Activated CD4-positive, alpha-beta T cell treated with anti-CD3 and anti-CD28 coated beads for 36 hours (primary cell): ENCODE data around the gene CRKL. TPM values are rescaled to one million over a fixed set of nuclear protein-coding genes. Genes with fewer than 3 reads are reported as not detected.
"Not testable (repeated sequence)": the region's sequence is repeated elsewhere in the genome, so short reads cannot be mapped to it uniquely, and the experiment has no call there.

ENCODE experiments used
- ATAC-seq: fragments of 200-7000 bp; cut with Tn5 transposase; one replicate; pipeline ENCODE4 v1.10.0; 2021; ENCODE audit warnings: mild to moderate bottlenecking, moderate library complexity
- CTCF ChIA-PET: fragments of 350-600 bp; sonication (Branson Sonifier 250); formaldehyde crosslinking; loops from one replicate; lab custom pipeline; 2021; ENCODE audit warnings: antibody characterized with exemption; lab: Charles Lee
- POLR2A ChIA-PET: fragments of 350-600 bp; sonication (Branson Sonifier 250); formaldehyde crosslinking; loops from one replicate; lab custom pipeline; 2021; ENCODE audit warnings: antibody characterized with exemption, inconsistent platforms; lab: Charles Lee
- DNase-seq: peaks from one replicate; pipeline ENCODE4 v3.0.0-alpha.2; 2020
- H3K27ac Mint-ChIP-seq: one replicate; pipeline ENCODE4 v1.8.0; 2021; ENCODE audit warnings: mixed read lengths
- H3K27me3 Mint-ChIP-seq: one replicate; pipeline ENCODE4 v1.8.0; 2021; ENCODE audit warnings: mixed read lengths
- H3K36me3 Mint-ChIP-seq: one replicate; pipeline ENCODE4 v1.8.0; 2021; ENCODE audit warnings: low read depth, mixed read lengths
- H3K4me1 Mint-ChIP-seq: one replicate; pipeline ENCODE4 v1.8.0; 2021; ENCODE audit warnings: mixed read lengths
- H3K4me3 Mint-ChIP-seq: one replicate; pipeline ENCODE4 v1.8.0; 2021; ENCODE audit warnings: mild to moderate bottlenecking, moderate library complexity, mixed read lengths
- H3K9me3 Mint-ChIP-seq: one replicate; pipeline ENCODE4 v1.8.0; 2021; ENCODE audit warnings: low read depth, mixed read lengths
- intact Hi-C, 2 experiments: fragments of 100-400 bp; cut with DNase I in 1 of 2; cut with micrococcal nuclease in 1 of 2; formaldehyde crosslinking; loops; one replicate each; pipeline versions ENCODE4 v1.14.2 to v1.15.1; 2022 to 2024; cut with DNase I, micrococcal nuclease
- total RNA-seq, 2 experiments: library from RNA; stranded (reverse); gene quantifications; one replicate each; pipeline ENCODE4 v1.2.3, GENCODE V29; 2021

Gene CRKL
- total RNA-seq, 2 experiments from 2014 or later: 80.8 to 92.0 TPM

GRCh38 chr22:20937031-20937793 is 20.0 kb downstream of the CRKL start:
- no peak for ATAC-seq
- CTCF ChIA-PET: interaction anchor here (0.8 to 1.2 kb wide), 5 partner anchors 8 to 53 kb away, joined by 3 to 4 read pairs (median 4); no protein-coding TSS in a partner anchor
- Mint-ChIP-seq H3K9me3 (no peaks in the 10 kb centered on the region), H3K27ac (peak overlapping the region; percentile 15), H3K27me3 (no peaks in the 10 kb centered on the region), H3K4me1 (peaks cover 73% of the 10 kb centered on the region), H3K36me3 (peaks cover 53% of the 10 kb centered on the region), H3K4me3 (no peak overlapping the region)
- intact Hi-C loops: no loop called here
- POLR2A ChIA-PET: interaction anchor here (0.5 to 0.7 kb wide), 3 partner anchors 38 to 85 kb away, joined by 3 to 8 read pairs (median 4); no protein-coding TSS in a partner anchor
- no peak for DNase-seq

- H3K36me3 Mint-ChIP-seq: peaks cover 59% of the 10 kb centered on the region
- no peak for ATAC-seq
- ChIA-PET POLR2A (interaction anchor here (0.7 kb wide), 1 partner anchor 85 kb away, joined by 8 read pairs; no protein-coding TSS in a partner anchor), CTCF (interaction anchor here (0.6 to 1.2 kb wide), 6 partner anchors 9 to 54 kb away, joined by 3 to 5 read pairs (median 4); no protein-coding TSS in a partner anchor)
- no peak overlapping the region for H3K4me3 Mint-ChIP-seq
- H3K27ac Mint-ChIP-seq: no peak overlapping the region
- intact Hi-C loops: no loop called here
- no peaks in the 10 kb centered on the region for H3K9me3 Mint-ChIP-seq
- H3K4me1 Mint-ChIP-seq: peaks cover 77% of the 10 kb centered on the region
- no peak for DNase-seq
- no peaks in the 10 kb centered on the region for H3K27me3 Mint-ChIP-seq
Measured at GRCh38 chr22:20937794-20938671, 20.8 kb downstream of the CRKL start.

- CTCF ChIA-PET: not testable (repeated sequence)
Measured at GRCh38 chr22:20939457-20940185, 22.4 kb downstream of the CRKL start.

DNA sequence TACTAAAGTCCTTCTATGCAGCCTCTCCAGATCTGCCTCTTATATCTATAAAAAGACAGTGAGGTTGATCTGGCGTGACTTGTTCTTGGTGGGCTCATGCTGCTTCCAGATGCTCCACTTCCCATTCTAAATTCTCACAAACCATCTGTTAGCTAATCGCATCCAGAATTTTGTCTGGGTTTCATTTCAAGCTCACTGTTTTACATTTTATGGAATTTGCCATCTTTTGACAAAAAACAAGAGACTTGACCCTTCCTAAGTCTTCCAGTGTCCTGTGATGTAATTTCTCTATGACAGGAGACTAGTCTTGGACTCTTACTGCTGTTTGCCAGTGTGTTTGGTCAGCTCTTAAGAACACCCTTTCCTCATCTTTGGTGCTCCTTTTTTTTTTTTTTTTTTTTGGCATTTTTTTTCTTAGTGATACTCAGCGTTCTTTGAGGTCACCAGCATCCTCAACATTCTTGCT is 23.0 kb downstream of the CRKL start:
- H3K4me1 Mint-ChIP-seq: peaks cover 72% of the 10 kb centered on the region
- no peaks in the 10 kb centered on the region for H3K27me3 Mint-ChIP-seq
- H3K4me3 Mint-ChIP-seq: no peak overlapping the region
- ChIA-PET CTCF (no interaction called here), POLR2A (no interaction called here)
- DNase-seq (no peak), ATAC-seq (no peak)
- intact Hi-C loops: no loop called here
- peaks cover 48% of the 10 kb centered on the region for H3K36me3 Mint-ChIP-seq
- no peaks in the 10 kb centered on the region for H3K9me3 Mint-ChIP-seq
- H3K27ac Mint-ChIP-seq: no peak overlapping the region

More at GRCh38 chr22:20939457-20940185, 22.4 kb downstream of the CRKL start:
- intact Hi-C loops, H3K27ac Mint-ChIP-seq, POLR2A ChIA-PET, ATAC-seq, H3K9me3 Mint-ChIP-seq, DNase-seq, H3K4me3 Mint-ChIP-seq, H3K27me3 Mint-ChIP-seq: not testable (repeated sequence)
- peaks cover 53% of the 10 kb centered on the region for H3K36me3 Mint-ChIP-seq
- H3K4me1 Mint-ChIP-seq: peaks cover 74% of the 10 kb centered on the region

DNA sequence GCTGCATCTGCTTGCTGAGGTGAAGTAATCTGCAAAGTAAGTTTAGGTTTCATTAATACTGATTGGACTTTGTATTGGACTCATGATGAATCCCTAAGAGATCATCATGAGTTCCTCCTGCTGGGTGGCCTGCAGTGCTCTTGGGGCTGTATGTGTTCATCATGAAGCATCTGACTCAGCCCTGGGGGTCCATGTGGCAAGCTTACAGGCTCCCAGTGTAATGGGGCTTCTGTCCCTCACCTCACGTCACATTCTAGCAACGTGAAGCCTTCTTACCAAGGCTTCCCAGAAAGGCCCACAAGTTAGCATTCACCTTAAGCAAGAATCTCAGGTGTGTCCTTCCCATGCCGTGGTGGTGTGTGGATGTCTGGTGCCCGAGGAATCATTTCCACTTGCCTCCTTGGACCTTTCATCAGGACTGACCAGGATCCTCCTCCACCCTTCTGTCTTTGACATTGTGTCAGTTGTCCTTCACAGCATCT is 23.7 kb downstream of the CRKL start:
- Mint-ChIP-seq H3K27ac (no peak overlapping the region), H3K4me3 (no peak overlapping the region), H3K9me3 (no peaks in the 10 kb centered on the region), H3K4me1 (peaks cover 73% of the 10 kb centered on the region), H3K36me3 (peaks cover 43% of the 10 kb centered on the region), H3K27me3 (no peaks in the 10 kb centered on the region)
- intact Hi-C loops: no loop called here
- DNase-seq (no peak), ATAC-seq (no peak)
- ChIA-PET CTCF (no interaction called here), POLR2A (no interaction called here)

DNA sequence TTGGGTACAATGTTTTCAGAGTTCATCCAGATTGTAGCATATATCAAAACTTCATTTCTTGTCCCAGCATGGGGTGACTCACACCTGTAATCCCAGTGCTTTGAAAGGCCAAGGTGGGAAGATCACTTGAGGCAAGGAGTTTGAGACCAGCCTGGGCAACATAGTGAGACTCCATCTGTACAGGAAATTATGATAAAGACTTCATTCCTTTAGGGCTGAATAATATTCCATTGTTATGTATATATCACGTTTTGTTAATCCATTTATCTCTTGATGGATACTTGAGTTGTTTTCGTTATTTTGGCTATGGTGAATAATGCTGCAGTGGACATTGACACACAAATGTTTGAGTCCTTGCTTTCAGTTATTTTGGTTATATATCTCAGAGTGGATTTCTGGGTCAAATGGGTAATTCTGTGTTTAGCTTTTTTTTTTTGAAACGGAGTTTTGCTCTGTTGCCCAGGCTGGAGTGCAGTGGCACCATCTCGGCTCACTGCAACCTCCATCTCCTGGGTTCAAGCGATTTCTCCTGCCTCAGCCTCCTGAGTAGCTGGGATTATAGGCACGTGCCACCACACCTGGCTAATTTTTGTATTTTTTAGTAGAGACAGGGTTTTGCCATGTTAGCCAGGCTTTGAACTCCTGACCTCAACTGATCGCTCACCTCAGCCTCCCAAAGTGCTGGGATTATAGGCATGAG is 25.1 kb downstream of the CRKL start:
- ATAC-seq, H3K9me3 Mint-ChIP-seq, H3K4me3 Mint-ChIP-seq, H3K27ac Mint-ChIP-seq, DNase-seq, intact Hi-C loops, CTCF ChIA-PET, H3K27me3 Mint-ChIP-seq, POLR2A ChIA-PET: not testable (repeated sequence)
- H3K36me3 Mint-ChIP-seq: peaks cover 40% of the 10 kb centered on the region
- H3K4me1 Mint-ChIP-seq: peaks cover 69% of the 10 kb centered on the region

DNA sequence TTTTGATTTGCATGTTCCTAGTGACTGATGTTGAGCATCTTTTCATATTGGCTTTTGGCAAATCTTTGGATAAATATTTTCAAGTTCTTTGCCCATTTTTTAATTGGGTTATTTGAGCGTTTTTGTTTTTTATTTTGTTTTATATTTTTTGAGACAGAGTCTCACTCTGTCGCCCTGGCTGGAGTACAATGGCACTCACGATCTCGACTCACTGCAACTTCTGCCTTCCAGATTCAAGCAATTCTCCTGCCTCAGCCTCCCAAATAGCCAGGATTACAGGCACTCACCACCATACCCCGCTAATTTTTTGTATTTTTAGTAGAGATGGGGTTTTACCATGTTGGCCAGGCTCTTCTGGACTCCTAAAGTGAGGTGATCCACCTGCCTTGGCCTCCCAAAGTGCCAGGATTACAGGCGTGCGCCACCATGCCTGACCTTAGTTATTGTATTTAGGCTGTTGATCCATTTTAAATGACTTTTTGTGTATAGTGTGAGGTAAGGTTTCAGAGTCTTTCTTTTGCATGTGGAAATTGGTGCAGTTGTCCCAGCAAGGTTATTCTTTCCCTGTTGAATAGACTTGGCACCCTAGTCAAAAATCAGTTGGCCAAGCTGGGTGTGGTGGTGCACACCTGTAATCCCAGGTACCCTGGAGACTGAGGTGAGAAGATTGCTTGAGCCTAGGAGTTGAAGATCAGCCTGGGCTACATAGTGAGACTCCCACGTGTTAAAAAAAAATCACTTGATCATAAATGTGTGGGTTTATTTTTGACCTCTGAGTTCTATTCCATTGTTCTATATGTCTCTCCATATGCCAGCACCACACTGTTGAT is 26.1 kb downstream of the CRKL start:
- POLR2A ChIA-PET: no interaction called here
- ATAC-seq: no peak
- intact Hi-C loops: no loop called here
- no peak for DNase-seq
- H3K36me3 Mint-ChIP-seq: peaks cover 37% of the 10 kb centered on the region
- H3K4me1 Mint-ChIP-seq: peaks cover 67% of the 10 kb centered on the region
- H3K4me3 Mint-ChIP-seq: no peak overlapping the region
- H3K9me3 Mint-ChIP-seq: no peaks in the 10 kb centered on the region
- no peak overlapping the region for H3K27ac Mint-ChIP-seq
- H3K27me3 Mint-ChIP-seq: no peaks in the 10 kb centered on the region
- CTCF ChIA-PET: no interaction called here

- H3K27ac Mint-ChIP-seq: no peak overlapping the region
- peaks cover 35% of the 10 kb centered on the region for H3K36me3 Mint-ChIP-seq
- H3K9me3 Mint-ChIP-seq: no peaks in the 10 kb centered on the region
- CTCF ChIA-PET: no interaction called here
- DNase-seq: no peak
- peaks cover 63% of the 10 kb centered on the region for H3K4me1 Mint-ChIP-seq
- POLR2A ChIA-PET: no interaction called here
- no peak for ATAC-seq
- H3K27me3 Mint-ChIP-seq: no peaks in the 10 kb centered on the region
- intact Hi-C loops: no loop called here
- no peak overlapping the region for H3K4me3 Mint-ChIP-seq
Measured at GRCh38 chr22:20944042-20944441, 26.8 kb downstream of the CRKL start.

- CTCF ChIA-PET: no interaction called here
- DNase-seq (no peak), ATAC-seq (no peak)
- intact Hi-C loops: no loop called here
- Mint-ChIP-seq H3K9me3 (no peaks in the 10 kb centered on the region), H3K36me3 (peaks cover 37% of the 10 kb centered on the region), H3K27me3 (no peaks in the 10 kb centered on the region), H3K4me3 (no peak overlapping the region), H3K27ac (no peak overlapping the region), H3K4me1 (peaks cover 55% of the 10 kb centered on the region)
- POLR2A ChIA-PET: no interaction called here
Measured at GRCh38 chr22:20945578-20945934, 28.3 kb downstream of the CRKL start.
